Stomach (tissue), 9 donors: ENCODE data around the gene PLCH2. TPM values are rescaled to one million over a fixed set of nuclear protein-coding genes. Genes with fewer than 3 reads are reported as not detected.

Source experiments
- DNase-seq, 2 donors: peaks; one replicate each; pipeline versions ENCODE4 v3.0.0 to v3.0.0-alpha.2; 2013 to 2019
- H3K27ac ChIP-seq, 5 donors: fragments of 200-600 bp in 4 of 5; sonication (generic) in 4 of 5; one replicate each; pipeline ENCODE4 v1.5.1; 2013 to 2019; ENCODE audit warnings: mild to moderate bottlenecking in 1 of 5, moderate library complexity in 1 of 5
- H3K27me3 ChIP-seq, 3 donors: fragments of 200-600 bp; sonication (generic); one replicate each; pipeline ENCODE4 v1.5.1; 2017 to 2019; ENCODE audit warnings: mixed run types in 1 of 3
- H3K36me3 ChIP-seq, 4 donors: fragments of 200-600 bp; sonication (generic); 1 replicate in 3 of 4; 2 replicates in 1 of 4; pipeline ENCODE4 v1.5.1; 2016 to 2019
- H3K4me1 ChIP-seq, 4 donors: fragments of 200-600 bp; sonication (generic); one replicate each; pipeline ENCODE4 v1.5.1; 2016 to 2019
- H3K4me3 ChIP-seq, 4 donors: fragments of 200-600 bp; sonication (generic) in 3 of 4; one replicate each; pipeline ENCODE4 v1.5.1; 2016 to 2019; ENCODE audit warnings: mild to moderate bottlenecking in 1 of 4
- H3K9me3 ChIP-seq, 4 donors: fragments of 200-600 bp; sonication (generic); one replicate each; pipeline ENCODE4 v1.5.1; 2016 to 2019
- EP300 ChIP-seq: sonication (generic); formaldehyde crosslinking; IDR thresholded peaks from one replicate; pipeline ENCODE4 v1.6.1; 2017; ENCODE audit warnings: antibody characterized with exemption
- POLR2A ChIP-seq, 4 donors: fragments of 450-650 bp; IDR thresholded peaks; one replicate each; pipeline ENCODE4 v1.6.1; 2016; ENCODE audit warnings: antibody characterized with exemption in 4 of 4, control low read depth in 2 of 4, mild to moderate bottlenecking in 1 of 4, moderate library complexity in 1 of 4
- POLR2AphosphoS5 ChIP-seq, 3 donors: sonication (generic); formaldehyde crosslinking; IDR thresholded peaks; one replicate each; pipeline ENCODE4 v1.6.1; 2016; ENCODE audit warnings: antibody characterized with exemption in 3 of 3
- WGBS, 5 donors: extraction: QIAGEN DNeasy Blood & Tissue Kit in 3 of 5; methylation state at CpG; one replicate each; pipeline versions ENCODE4 v1.1.5 to v1.1.7; 2013 to 2018; 5-methylcytosine and 5-hydroxymethylcytosine counted together
- intact Hi-C: fragments of 100-400 bp; cut with DNase I; formaldehyde crosslinking; loops from one replicate; pipeline ENCODE4 v1.15.1; 2023; ENCODE audit warnings: low total_unique reads
- polyA plus RNA-seq, 3 donors: library from polyadenylated mRNA; stranded (reverse); fragments of 200-250 nt; gene quantifications; one replicate each; pipeline ENCODE4 v1.2.3, GENCODE V29; 2013
- total RNA-seq, 5 donors: library from RNA; depleted of rRNA; stranded (reverse); fragments of >200 nt; gene quantifications; one replicate each; pipeline versions ENCODE4 v1.1.0 to v1.2.3, GENCODE V29; 2014 to 2016
- TF ChIP-seq, protein P1 (sequence below), 7 experiments: fragments of 450-650 bp in 4 of 7; fragments of 200-600 bp in 3 of 7; sonication (generic) in 3 of 7; IDR thresholded peaks; one replicate each; pipeline ENCODE4 v1.5.1; 2016 to 2019; ENCODE audit warnings: antibody characterized with exemption in 7 of 7, control low read depth in 2 of 7, mild to moderate bottlenecking in 1 of 7
- donor health status: healthy with polysubstance abuse.
- donor health status: Bipolar disorder and iron deficiency.
- donor health status: healthy.

Gene PLCH2
- total and polyA plus RNA-seq, 8 donors = 0.55 to 24.9 (median 1.0) TPM; not detected in 2

GRCh38 chr1:2540816-2541492 lies 64.9 kb downstream of the PLCH2 start:
- Histone ChIP-seq H3K27ac (no peak overlapping the region), H3K9me3 (no peaks in the 10 kb centered on the region), H3K4me1 (peaks cover 30 to 50% (median 46%) of the 10 kb centered on the region in 4 donors), H3K4me3 (peak overlapping the region in 1 of 4 donors; percentile 24), H3K27me3 (peaks cover 0 to 84% (median 10%) of the 10 kb centered on the region in 3 donors), H3K36me3 (no peaks in the 10 kb centered on the region)
- 11 to 17% (median 13%) methylated on average over 26 to 39 of the region's 39 CpGs for WGBS, 5 donors
- intact Hi-C loops = loop anchor here (5.0 to 10.0 kb wide), 2 partner anchors 104 to 129 kb away; partner anchors contain the start of gene PEX10
- no peak for TF ChIP-seq EP300
- peak in 1 of 2 donors; percentile 68 for DNase-seq

DNA sequence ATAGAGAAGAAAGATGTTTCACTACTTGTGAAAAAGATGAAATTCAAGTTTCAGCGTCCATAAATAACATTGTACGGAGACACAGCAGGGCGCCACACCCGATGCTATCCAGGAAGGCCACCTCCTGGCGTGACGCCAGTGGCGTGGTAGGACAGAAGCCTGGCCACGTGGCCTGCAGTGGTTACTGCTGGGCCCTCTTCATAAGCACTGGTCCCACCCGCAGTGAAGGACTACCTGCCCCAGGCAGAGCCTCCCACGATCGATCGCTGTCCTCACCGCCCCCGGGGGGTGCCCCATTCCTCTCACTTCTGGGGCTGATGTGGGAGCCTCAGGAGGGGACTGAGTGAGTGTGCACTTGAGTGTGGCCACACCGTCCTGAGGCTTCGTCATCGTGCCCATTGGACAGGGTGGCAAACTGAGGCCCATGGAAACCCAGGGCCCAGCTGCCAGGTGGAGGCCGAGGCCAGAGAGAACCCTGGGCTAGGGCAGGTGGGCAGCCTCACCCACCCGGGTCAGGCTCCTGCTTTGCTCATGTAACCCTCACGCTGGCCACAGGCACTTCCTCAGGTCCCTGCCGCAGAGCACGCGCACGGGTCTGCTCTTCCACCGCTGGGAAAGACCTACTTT lies 65.6 kb downstream of the PLCH2 start:
- intact Hi-C loops = loop anchor here (5.0 to 10.0 kb wide), 2 partner anchors 103 to 129 kb away; partner anchors contain the start of gene PEX10
- Histone ChIP-seq H3K4me3 (no peak overlapping the region), H3K27ac (no peak overlapping the region), H3K27me3 (peaks cover 0 to 84% (median 8%) of the 10 kb centered on the region in 3 donors), H3K4me1 (peaks cover 35 to 58% (median 54%) of the 10 kb centered on the region in 4 donors), H3K9me3 (no peaks in the 10 kb centered on the region), H3K36me3 (no peaks in the 10 kb centered on the region)
- WGBS, 5 donors = 63 to 73% (median 69%) methylated on average over 15 to 25 of the region's 25 CpGs
- peak in 1 of 2 donors; percentile 71 for DNase-seq
- TF ChIP-seq, protein P1, sequence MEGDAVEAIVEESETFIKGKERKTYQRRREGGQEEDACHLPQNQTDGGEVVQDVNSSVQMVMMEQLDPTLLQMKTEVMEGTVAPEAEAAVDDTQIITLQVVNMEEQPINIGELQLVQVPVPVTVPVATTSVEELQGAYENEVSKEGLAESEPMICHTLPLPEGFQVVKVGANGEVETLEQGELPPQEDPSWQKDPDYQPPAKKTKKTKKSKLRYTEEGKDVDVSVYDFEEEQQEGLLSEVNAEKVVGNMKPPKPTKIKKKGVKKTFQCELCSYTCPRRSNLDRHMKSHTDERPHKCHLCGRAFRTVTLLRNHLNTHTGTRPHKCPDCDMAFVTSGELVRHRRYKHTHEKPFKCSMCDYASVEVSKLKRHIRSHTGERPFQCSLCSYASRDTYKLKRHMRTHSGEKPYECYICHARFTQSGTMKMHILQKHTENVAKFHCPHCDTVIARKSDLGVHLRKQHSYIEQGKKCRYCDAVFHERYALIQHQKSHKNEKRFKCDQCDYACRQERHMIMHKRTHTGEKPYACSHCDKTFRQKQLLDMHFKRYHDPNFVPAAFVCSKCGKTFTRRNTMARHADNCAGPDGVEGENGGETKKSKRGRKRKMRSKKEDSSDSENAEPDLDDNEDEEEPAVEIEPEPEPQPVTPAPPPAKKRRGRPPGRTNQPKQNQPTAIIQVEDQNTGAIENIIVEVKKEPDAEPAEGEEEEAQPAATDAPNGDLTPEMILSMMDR (IDR thresholded peaks at IDR 0.05) = no peak
- TF ChIP-seq POLR2AphosphoS5 (IDR thresholded peaks at IDR 0.05) = no peak

GRCh38 chr1:2542246-2542915 lies 66.3 kb downstream of the PLCH2 start:
- intact Hi-C loops = loop anchor here (5.0 to 10.0 kb wide), 2 partner anchors 102 to 130 kb away; partner anchors contain the start of gene PEX10
- Histone ChIP-seq H3K4me1 (peaks cover 40 to 61% (median 58%) of the 10 kb centered on the region in 4 donors), H3K27me3 (peaks cover 0 to 84% (median 8%) of the 10 kb centered on the region in 3 donors), H3K9me3 (no peaks in the 10 kb centered on the region), H3K36me3 (no peaks in the 10 kb centered on the region), H3K27ac (no peak overlapping the region), H3K4me3 (no peak overlapping the region)
- no peak for DNase-seq
- TF ChIP-seq EP300 (no peak), POLR2AphosphoS5 (IDR thresholded peaks at IDR 0.05) (no peak), POLR2A (IDR thresholded peaks at IDR 0.05) (no peak)
- TF ChIP-seq, protein P1 (IDR thresholded peaks at IDR 0.05) = no peak
- WGBS, 5 donors = 77 to 86% (median 84%) methylated on average over 7 to 11 of the region's 11 CpGs

DNA sequence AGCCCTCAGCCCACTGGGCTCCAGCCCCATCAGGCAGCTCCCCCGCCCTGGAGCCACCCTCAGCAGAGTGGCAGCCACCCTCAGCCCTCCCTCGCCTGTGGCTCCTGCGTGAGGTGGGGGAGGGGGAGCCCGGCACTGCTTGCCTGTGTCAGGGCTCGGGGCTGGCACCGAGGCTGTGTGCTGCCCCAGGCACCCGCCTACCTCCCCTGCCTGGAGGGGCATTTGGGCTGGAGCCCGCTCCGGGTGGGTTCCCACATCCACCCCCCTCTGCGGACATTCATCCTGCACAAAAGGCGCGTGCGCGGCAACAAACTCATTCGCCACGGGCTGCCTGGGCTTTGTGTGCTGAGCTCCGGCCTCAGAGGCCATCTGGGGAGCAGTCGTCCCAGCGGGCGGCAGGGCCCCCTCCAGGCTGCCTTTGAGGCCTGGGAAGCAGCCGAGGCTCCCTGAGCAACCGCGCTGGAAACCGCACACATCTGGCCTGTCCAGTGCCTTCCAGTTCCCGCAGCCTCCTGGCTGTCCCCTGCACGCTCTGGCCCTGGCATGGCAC lies 67.5 kb downstream of the PLCH2 start:
- H3K4me1 ChIP-seq = peaks cover 51 to 70% (median 64%) of the 10 kb centered on the region in 4 donors
- H3K27ac ChIP-seq = peak overlapping the region in 3 of 5 donors; percentile 7 to 98 (median 93)
- peak; percentile 47 to 76 for DNase-seq
- H3K4me3 ChIP-seq = no peak overlapping the region
- intact Hi-C loops = loop anchor here (5.0 to 10.0 kb wide), 2 partner anchors 101 to 131 kb away; partner anchors contain the start of gene PEX10
- 16 to 27% (median 20%) methylated on average over 9 to 26 of the region's 26 CpGs for WGBS, 5 donors
- TF ChIP-seq POLR2AphosphoS5 (IDR thresholded peaks at IDR 0.05) (no peak), POLR2A (IDR thresholded peaks at IDR 0.05) (no peak), EP300 (no peak)
- TF ChIP-seq, protein P1 (IDR thresholded peaks at IDR 0.05) = no peak
- H3K9me3 ChIP-seq = no peaks in the 10 kb centered on the region
- H3K27me3 ChIP-seq = peaks cover 0 to 72% (median 8%) of the 10 kb centered on the region in 3 donors
- H3K36me3 ChIP-seq = no peaks in the 10 kb centered on the region
